GM12874 (cell line): ENCODE data around the gene KDM2A.

ENCODE experiments used
- TF ChIP-seq, protein P1 (sequence below): IDR thresholded peaks from 2 replicates; pipeline ENCODE4 v1.5.1; 2011; ENCODE audit warnings: low read depth, mild to moderate bottlenecking, control low read depth, low read length, moderate library complexity; ENCODE audit not compliant: insufficient read depth

The KDM2A gene

GRCh38 chr11:67138922-67139321, 19.9 kb downstream of the KDM2A start:
- TF ChIP-seq, protein P1, sequence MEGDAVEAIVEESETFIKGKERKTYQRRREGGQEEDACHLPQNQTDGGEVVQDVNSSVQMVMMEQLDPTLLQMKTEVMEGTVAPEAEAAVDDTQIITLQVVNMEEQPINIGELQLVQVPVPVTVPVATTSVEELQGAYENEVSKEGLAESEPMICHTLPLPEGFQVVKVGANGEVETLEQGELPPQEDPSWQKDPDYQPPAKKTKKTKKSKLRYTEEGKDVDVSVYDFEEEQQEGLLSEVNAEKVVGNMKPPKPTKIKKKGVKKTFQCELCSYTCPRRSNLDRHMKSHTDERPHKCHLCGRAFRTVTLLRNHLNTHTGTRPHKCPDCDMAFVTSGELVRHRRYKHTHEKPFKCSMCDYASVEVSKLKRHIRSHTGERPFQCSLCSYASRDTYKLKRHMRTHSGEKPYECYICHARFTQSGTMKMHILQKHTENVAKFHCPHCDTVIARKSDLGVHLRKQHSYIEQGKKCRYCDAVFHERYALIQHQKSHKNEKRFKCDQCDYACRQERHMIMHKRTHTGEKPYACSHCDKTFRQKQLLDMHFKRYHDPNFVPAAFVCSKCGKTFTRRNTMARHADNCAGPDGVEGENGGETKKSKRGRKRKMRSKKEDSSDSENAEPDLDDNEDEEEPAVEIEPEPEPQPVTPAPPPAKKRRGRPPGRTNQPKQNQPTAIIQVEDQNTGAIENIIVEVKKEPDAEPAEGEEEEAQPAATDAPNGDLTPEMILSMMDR: no peak

DNA sequence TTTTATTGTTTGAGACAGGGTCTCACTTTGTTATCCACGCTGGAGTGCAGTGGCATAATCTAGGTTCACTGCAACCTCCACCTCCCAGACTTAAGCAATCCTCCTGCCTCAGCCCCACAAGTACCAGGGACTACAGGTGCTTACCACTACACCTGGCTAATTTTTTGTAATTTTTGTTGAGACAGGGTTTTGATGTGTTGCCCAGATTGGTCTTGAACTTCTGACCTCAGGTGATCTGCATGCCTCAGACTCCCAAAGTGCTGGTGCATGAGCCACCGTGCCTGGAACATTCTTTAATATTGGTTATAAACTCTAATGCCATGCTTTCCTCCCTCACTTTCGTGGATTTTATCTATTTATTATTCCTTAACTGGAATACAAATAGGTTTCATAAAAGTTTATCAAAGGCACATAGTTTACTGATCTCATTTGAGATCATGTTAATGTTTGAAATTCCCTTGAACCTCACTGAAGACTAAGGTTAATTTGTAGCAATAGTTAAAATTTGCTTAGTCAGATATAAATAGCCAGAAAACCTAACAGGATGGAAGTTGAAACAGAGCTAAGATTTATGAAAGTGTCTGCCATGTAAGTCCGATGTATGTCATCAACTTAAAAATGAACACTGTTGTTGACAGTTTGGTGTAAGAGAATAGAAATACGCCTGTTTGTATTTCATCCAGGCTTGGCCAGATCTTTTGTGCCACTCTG, 27.6 kb downstream of the KDM2A start:
- TF ChIP-seq, protein P1: no peak

DNA sequence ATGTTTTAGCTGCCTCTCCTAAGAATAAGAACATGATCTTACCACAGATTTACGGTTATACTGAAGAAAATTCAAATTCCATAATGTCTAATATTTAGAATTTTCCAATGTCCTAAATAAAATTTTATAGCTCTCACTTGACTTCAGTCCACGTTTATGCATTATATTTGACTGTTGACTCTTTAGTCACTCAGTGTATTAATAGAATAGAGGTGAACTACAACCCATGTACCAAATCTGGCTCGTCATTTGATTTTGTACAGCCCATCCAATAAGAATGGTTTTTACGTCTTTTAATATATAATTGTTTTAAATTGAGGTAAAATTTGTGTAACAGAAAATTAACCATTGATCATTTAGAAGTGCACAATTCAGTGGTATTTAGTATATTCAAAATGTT, 34.9 kb downstream of the KDM2A start:
- TF ChIP-seq, protein P1: no peak

- TF ChIP-seq, protein P1: no peak
Observed at GRCh38 chr11:67154726-67155125, 35.7 kb downstream of the KDM2A start.

- TF ChIP-seq, protein P1: no peak
Observed at GRCh38 chr11:67157691-67158090, 38.6 kb downstream of the KDM2A start.

GRCh38 chr11:67158221-67158620, 39.2 kb downstream of the KDM2A start:
- TF ChIP-seq, protein P1: no peak

- TF ChIP-seq, protein P1: no peak
Observed at GRCh38 chr11:67160045-67160444, 41.0 kb downstream of the KDM2A start.
